ENCODE data around the gene SUMF2. TPM values are rescaled to one million over a fixed set of nuclear protein-coding genes. Genes with fewer than 3 reads are reported as not detected.
"Not testable (repeated sequence)": the region's sequence is repeated elsewhere in the genome, so short reads cannot be mapped to it uniquely, and the experiment has no call there.

The SUMF2 gene
- total RNA-seq, 1 donor from 2014 or later = 164 TPM

GRCh38 chr7:56062382-56062781, 1.7 kb upstream of the SUMF2 start:
- no peak for DNase-seq (ENCODE audit: low read depth, low spot score)

GRCh38 chr7:56063500-56063881, 595 bp upstream of the SUMF2 start:
- DNase-seq (ENCODE audit: low read depth, low spot score) = no peak

GRCh38 chr7:56066376-56066775, 2.3 kb downstream of the SUMF2 start:
- DNase-seq (ENCODE audit: low read depth, low spot score) = not testable (repeated sequence)

- no peak for DNase-seq (ENCODE audit: low read depth, low spot score)
These were observed 10.3 kb downstream of the SUMF2 start for GRCh38 chr7:56074371-56074791.

- no peak for DNase-seq (ENCODE audit: low read depth, low spot score)
These were observed 13.6 kb downstream of the SUMF2 start for GRCh38 chr7:56077681-56078080.

- no peak for DNase-seq (ENCODE audit: low read depth, low spot score)
These were observed 14.1 kb downstream of the SUMF2 start for GRCh38 chr7:56078196-56078595.

GRCh38 chr7:56079450-56080185, 15.5 kb downstream of the SUMF2 start:
- peak; percentile 48 for DNase-seq (ENCODE audit: low read depth, low spot score)

- DNase-seq (ENCODE audit: low read depth, low spot score) = not testable (repeated sequence)
These were observed 16.8 kb downstream of the SUMF2 start for GRCh38 chr7:56080726-56081435.

- no peak for DNase-seq (ENCODE audit: low read depth, low spot score)
These were observed 17.7 kb downstream of the SUMF2 start for GRCh38 chr7:56081626-56082340.

- DNase-seq (ENCODE audit: low read depth, low spot score) = no peak
These were observed 19.2 kb downstream of the SUMF2 start for GRCh38 chr7:56083150-56083785.

- DNase-seq (ENCODE audit: low read depth, low spot score) = no peak
These were observed 22.7 kb downstream of the SUMF2 start for GRCh38 chr7:56086761-56087160.

GRCh38 chr7:56087445-56087844, 23.4 kb downstream of the SUMF2 start:
- DNase-seq (ENCODE audit: low read depth, low spot score) = no peak

GRCh38 chr7:56091591-56091990, 27.5 kb downstream of the SUMF2 start:
- no peak for DNase-seq (ENCODE audit: low read depth, low spot score)

- DNase-seq (ENCODE audit: low read depth, low spot score) = not testable (repeated sequence)
These were observed 28.3 kb downstream of the SUMF2 start for GRCh38 chr7:56092388-56092787.

GRCh38 chr7:56092789-56093531, 28.9 kb downstream of the SUMF2 start, which contains the start of gene PHKG1:
PHKG1 (minus strand) TSS chr7:56092952; CDS start chr7:56088941, 4,011 bp downstream.
- DNase-seq (ENCODE audit: low read depth, low spot score) = peak; percentile 43

- no peak for DNase-seq (ENCODE audit: low read depth, low spot score)
These were observed 33.6 kb downstream of the SUMF2 start for GRCh38 chr7:56097700-56098099.

GRCh38 chr7:56098187-56099008, 34.3 kb downstream of the SUMF2 start:
- not testable (repeated sequence) for DNase-seq (ENCODE audit: low read depth, low spot score)

- no peak for DNase-seq (ENCODE audit: low read depth, low spot score)
These were observed 35.6 kb downstream of the SUMF2 start for GRCh38 chr7:56099653-56100052.

GRCh38 chr7:56104138-56104537, 40.1 kb downstream of the SUMF2 start:
- not testable (repeated sequence) for DNase-seq (ENCODE audit: low read depth, low spot score)

- no peak for DNase-seq (ENCODE audit: low read depth, low spot score)
These were observed 41.4 kb downstream of the SUMF2 start for GRCh38 chr7:56105508-56105907.

Measured in pulmonary artery endothelial cell (primary cell).